ENCODE data around the gene PIEZO2. TPM values are rescaled to one million over a fixed set of nuclear protein-coding genes. Genes with fewer than 3 reads are reported as not detected.

PIEZO2 gene
- total RNA-seq, 1 experiment from 2014 or later = 0.11 TPM

DNA sequence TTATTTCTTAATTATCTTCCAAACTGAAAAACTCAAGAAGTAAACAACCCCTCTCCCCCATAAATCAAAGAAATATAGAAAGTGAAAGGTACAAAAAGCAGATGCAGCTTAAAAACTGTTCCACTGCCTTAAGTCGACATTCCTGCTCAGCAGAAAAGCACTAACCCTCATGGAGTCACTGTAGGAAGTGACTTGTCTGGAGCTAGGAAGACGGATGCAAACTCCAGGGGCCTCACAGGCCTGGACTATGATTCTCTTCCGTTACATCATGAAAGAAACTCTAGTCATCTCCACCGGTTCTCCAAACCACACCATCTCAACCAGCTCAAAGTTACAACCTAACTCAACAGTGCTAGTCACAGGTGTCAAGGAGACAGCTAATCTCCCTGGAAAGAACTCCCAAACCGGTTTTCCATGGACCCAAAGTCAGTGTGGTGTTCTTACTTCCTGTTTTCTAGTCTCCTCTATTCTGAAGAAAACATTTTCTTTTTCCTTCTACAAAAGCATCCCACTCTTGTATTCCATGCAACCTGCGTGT is 128.4 kb downstream of the PIEZO2 start:
- Mint-ChIP-seq H3K27ac (ENCODE audit: unreplicated experiment) (no peak overlapping the region), H3K4me3 (ENCODE audit: unreplicated experiment) (no peak overlapping the region), H3K4me1 (ENCODE audit: low read depth, unreplicated experiment) (peaks cover 3% of the 10 kb centered on the region), H3K36me3 (ENCODE audit: insufficient read depth, unreplicated experiment) (no peaks in the 10 kb centered on the region), H3K9me3 (ENCODE audit: unreplicated experiment) (no peaks in the 10 kb centered on the region), H3K27me3 (ENCODE audit: insufficient read depth, unreplicated experiment) (peaks cover 2% of the 10 kb centered on the region)
- intact Hi-C loops (cut with micrococcal nuclease; ENCODE audit: unreplicated experiment) = no loop called here
- Histone ChIP-seq H3K4me1 (no peaks in the 10 kb centered on the region), H3K36me3 (ENCODE audit: control insufficient read depth, insufficient read depth, low read length) (no peaks in the 10 kb centered on the region), H3K4me3 (ENCODE audit: low read depth, low read length) (no peak overlapping the region), H3K27me3 (replicated peaks; ENCODE audit: control insufficient read depth, insufficient read depth, low read length) (no peaks in the 10 kb centered on the region), H3K9me3 (no peaks in the 10 kb centered on the region)
- POLR2A ChIA-PET = no interaction called here
- TF ChIP-seq CTCF (IDR thresholded peaks at IDR 0.05; ENCODE audit: insufficient read depth in 1 of 2, low read depth in 1 of 2, low read length in 1 of 2, severe bottlenecking in 1 of 2, unreplicated experiment in 1 of 2) = no peak
- no peak for DNase-seq
- BruUV-seq (replicated peaks) = no TSS peak
- CTCF ChIA-PET = interaction anchor here (0.9 kb wide), 1 partner anchor 133 kb away, joined by 3 read pairs; no protein-coding TSS in a partner anchor

DNA sequence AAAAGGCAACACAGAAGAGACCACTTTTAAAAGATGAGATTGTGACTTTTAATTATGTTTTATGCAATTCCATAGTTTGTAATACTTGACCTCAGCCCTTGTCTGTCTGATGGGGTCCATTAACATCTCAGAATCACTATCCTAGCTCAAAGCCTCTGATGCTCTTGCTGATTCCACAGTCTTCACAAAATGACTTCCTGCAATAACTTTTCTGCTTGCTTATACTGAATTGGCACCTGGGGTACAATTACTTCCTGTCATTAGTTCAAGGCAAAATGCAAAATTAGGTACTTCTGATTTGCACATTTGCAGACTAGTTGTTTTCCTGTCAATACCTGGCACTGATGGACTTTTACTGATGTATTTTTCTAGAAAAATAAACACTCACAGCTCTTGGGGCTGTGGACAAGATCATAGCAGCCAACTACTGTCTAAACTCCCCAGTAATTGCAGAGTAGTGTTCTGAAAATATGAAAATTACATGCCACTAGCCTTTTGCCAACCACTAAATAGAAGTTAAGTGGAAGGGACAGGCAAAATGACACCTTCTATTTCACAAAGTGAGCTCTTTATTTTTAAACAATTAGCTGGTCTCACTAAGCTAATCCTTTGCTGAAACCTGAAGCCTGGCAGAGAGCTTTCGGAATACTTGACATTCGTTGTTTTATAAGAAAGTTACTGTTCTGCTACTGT is 129.1 kb downstream of the PIEZO2 start:
- no peak for DNase-seq
- Mint-ChIP-seq H3K36me3 (ENCODE audit: insufficient read depth, unreplicated experiment) (no peaks in the 10 kb centered on the region), H3K27ac (ENCODE audit: unreplicated experiment) (no peak overlapping the region), H3K27me3 (ENCODE audit: insufficient read depth, unreplicated experiment) (peaks cover 2% of the 10 kb centered on the region), H3K4me3 (ENCODE audit: unreplicated experiment) (no peak overlapping the region), H3K9me3 (ENCODE audit: unreplicated experiment) (no peaks in the 10 kb centered on the region), H3K4me1 (ENCODE audit: low read depth, unreplicated experiment) (peaks cover 7% of the 10 kb centered on the region)
- BruUV-seq (replicated peaks) = no TSS peak
- Histone ChIP-seq H3K36me3 (ENCODE audit: control insufficient read depth, insufficient read depth, low read length) (no peaks in the 10 kb centered on the region), H3K4me3 (ENCODE audit: low read depth, low read length) (no peak overlapping the region), H3K4me1 (no peaks in the 10 kb centered on the region), H3K9me3 (no peaks in the 10 kb centered on the region), H3K27me3 (replicated peaks; ENCODE audit: control insufficient read depth, insufficient read depth, low read length) (no peaks in the 10 kb centered on the region)
- CTCF ChIA-PET = no interaction called here
- POLR2A ChIA-PET = no interaction called here
- TF ChIP-seq CTCF (IDR thresholded peaks at IDR 0.05; ENCODE audit: insufficient read depth in 1 of 2, low read depth in 1 of 2, low read length in 1 of 2, severe bottlenecking in 1 of 2, unreplicated experiment in 1 of 2) = no peak
- intact Hi-C loops (cut with micrococcal nuclease; ENCODE audit: unreplicated experiment) = no loop called here

DNA sequence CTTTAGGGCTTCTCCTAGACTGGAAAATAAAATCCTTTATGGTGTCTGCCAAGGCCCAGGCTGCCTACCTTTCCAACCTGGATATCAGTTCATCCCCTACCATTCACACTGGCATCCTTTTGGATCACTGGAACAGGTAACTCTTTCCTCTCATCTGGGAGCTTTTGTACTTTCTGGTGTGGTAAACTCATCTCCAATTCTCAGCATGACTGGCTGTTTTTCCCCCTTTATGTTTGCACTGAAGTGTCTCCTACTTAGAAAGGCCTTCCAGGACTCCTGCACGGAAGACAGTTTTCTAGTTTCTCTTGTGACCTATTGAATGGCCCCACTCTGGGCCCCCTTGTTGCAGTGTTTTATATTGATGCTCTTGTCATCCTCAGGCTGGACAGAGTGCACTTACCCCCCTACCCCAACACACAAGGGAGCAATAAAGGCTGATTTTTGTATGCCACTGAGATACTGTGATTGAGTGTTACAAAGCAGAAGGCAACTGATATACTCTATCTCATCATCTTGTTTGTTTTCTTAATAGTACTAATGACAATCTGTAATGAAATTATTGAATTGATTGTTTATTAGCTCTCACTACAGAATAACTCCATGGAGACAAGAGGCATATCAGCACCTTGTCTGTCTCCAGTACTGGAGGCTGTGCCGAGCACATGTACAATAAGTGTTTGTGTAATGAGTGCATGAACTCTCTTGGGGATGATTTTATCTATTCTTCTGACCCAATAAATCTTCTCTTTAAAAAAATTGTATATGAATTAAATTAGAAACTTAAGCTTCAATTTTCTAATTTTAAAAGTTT is 129.9 kb downstream of the PIEZO2 start:
- no peak for DNase-seq
- no peak for TF ChIP-seq CTCF (IDR thresholded peaks at IDR 0.05; ENCODE audit: insufficient read depth in 1 of 2, low read depth in 1 of 2, low read length in 1 of 2, severe bottlenecking in 1 of 2, unreplicated experiment in 1 of 2)
- H3K4me3 Mint-ChIP-seq (ENCODE audit: unreplicated experiment) = no peak overlapping the region
- peaks cover 7% of the 10 kb centered on the region for H3K4me1 Mint-ChIP-seq (ENCODE audit: low read depth, unreplicated experiment)
- Histone ChIP-seq H3K4me3 (ENCODE audit: low read depth, low read length) (no peak overlapping the region), H3K4me1 (no peaks in the 10 kb centered on the region), H3K27me3 (replicated peaks; ENCODE audit: control insufficient read depth, insufficient read depth, low read length) (no peaks in the 10 kb centered on the region), H3K9me3 (no peaks in the 10 kb centered on the region), H3K36me3 (ENCODE audit: control insufficient read depth, insufficient read depth, low read length) (no peaks in the 10 kb centered on the region)
- POLR2A ChIA-PET = no interaction called here
- BruUV-seq (replicated peaks) = no TSS peak
- H3K27me3 Mint-ChIP-seq (ENCODE audit: insufficient read depth, unreplicated experiment) = peaks cover 2% of the 10 kb centered on the region
- intact Hi-C loops (cut with micrococcal nuclease; ENCODE audit: unreplicated experiment) = no loop called here
- H3K9me3 Mint-ChIP-seq (ENCODE audit: unreplicated experiment) = no peaks in the 10 kb centered on the region
- CTCF ChIA-PET = no interaction called here
- no peak overlapping the region for H3K27ac Mint-ChIP-seq (ENCODE audit: unreplicated experiment)
- H3K36me3 Mint-ChIP-seq (ENCODE audit: insufficient read depth, unreplicated experiment) = no peaks in the 10 kb centered on the region
